Retina (tissue), 1 donor: ENCODE results near the gene IL13RA1.
A peak's percentile ranks its signal among the peaks of the same experiment; 100 is the strongest.
"Not testable (repeated sequence)": the region's sequence is repeated elsewhere in the genome, so short reads cannot be mapped to it uniquely, and the experiment has no call there.

ENCODE experiments used
- DNase-seq: peaks from one replicate; pipeline ENCODE4 v3.0.0-alpha.2; 2016

The IL13RA1 gene

GRCh38 chrX:118729042-118729652, 1.7 kb downstream of the IL13RA1 start:
- DNase-seq = no peak

- no peak for DNase-seq
These were observed 3.3 kb downstream of the IL13RA1 start for GRCh38 chrX:118730500-118731247.

GRCh38 chrX:118732551-118732950, 5.1 kb downstream of the IL13RA1 start:
- not testable (repeated sequence) for DNase-seq

GRCh38 chrX:118734909-118735308, 7.5 kb downstream of the IL13RA1 start:
- no peak for DNase-seq

GRCh38 chrX:118736394-118737010, 9.1 kb downstream of the IL13RA1 start:
- DNase-seq = no peak

- DNase-seq = no peak
These were observed 12.2 kb downstream of the IL13RA1 start for GRCh38 chrX:118739577-118739976.

GRCh38 chrX:118740276-118740889, 13.0 kb downstream of the IL13RA1 start:
- DNase-seq = no peak

GRCh38 chrX:118742176-118742575, 14.8 kb downstream of the IL13RA1 start:
- DNase-seq = no peak

- DNase-seq = no peak
These were observed 18.2 kb downstream of the IL13RA1 start for GRCh38 chrX:118745570-118745969.

- no peak for DNase-seq
These were observed 24.8 kb downstream of the IL13RA1 start for GRCh38 chrX:118751950-118752783.

- DNase-seq = no peak
These were observed 28.2 kb downstream of the IL13RA1 start for GRCh38 chrX:118755633-118756032.

GRCh38 chrX:118756101-118756500, 28.7 kb downstream of the IL13RA1 start:
- DNase-seq = no peak

GRCh38 chrX:118758511-118758910, 31.1 kb downstream of the IL13RA1 start:
- DNase-seq = no peak

- DNase-seq = no peak
These were observed 32.6 kb downstream of the IL13RA1 start for GRCh38 chrX:118760025-118760424.

- DNase-seq = peak; percentile 6
These were observed 34.7 kb downstream of the IL13RA1 start for GRCh38 chrX:118761939-118762707.

- DNase-seq = no peak
These were observed 36.1 kb downstream of the IL13RA1 start for GRCh38 chrX:118763489-118763888.

- DNase-seq = no peak
These were observed 36.7 kb downstream of the IL13RA1 start for GRCh38 chrX:118764122-118764521.

- no peak for DNase-seq
These were observed 42.8 kb downstream of the IL13RA1 start for GRCh38 chrX:118770133-118770760.

- DNase-seq = no peak
These were observed 44.6 kb downstream of the IL13RA1 start for GRCh38 chrX:118772051-118772450.

- DNase-seq = no peak
These were observed 46.4 kb downstream of the IL13RA1 start for GRCh38 chrX:118773782-118774181.

GRCh38 chrX:118779581-118779980, 52.2 kb downstream of the IL13RA1 start:
- no peak for DNase-seq
